Rectal smooth muscle tissue (tissue), 1 donor: ENCODE data around the gene GMEB2.
A peak's percentile ranks its signal among the peaks of the same experiment; 100 is the strongest.
"Not testable (repeated sequence)": the region's sequence is repeated elsewhere in the genome, so short reads cannot be mapped to it uniquely, and the experiment has no call there.

Experiments
- H3K27ac ChIP-seq: one replicate; pipeline ENCODE4 v1.7.0; 2013; ENCODE audit warnings: low read depth, low read length, inconsistent platforms
- H3K27me3 ChIP-seq: one replicate; pipeline ENCODE4 v1.7.0; 2013; ENCODE audit warnings: low read length; ENCODE audit not compliant: control insufficient read depth, insufficient read depth
- H3K36me3 ChIP-seq: one replicate; pipeline ENCODE4 v1.7.0; 2013; ENCODE audit warnings: low read length; ENCODE audit not compliant: control insufficient read depth, insufficient read depth
- H3K4me1 ChIP-seq: one replicate; pipeline ENCODE4 v1.7.0; 2013; ENCODE audit warnings: low read length; ENCODE audit not compliant: control insufficient read depth, insufficient read depth
- H3K4me3 ChIP-seq: one replicate; pipeline ENCODE4 v1.7.0; 2013; ENCODE audit warnings: low read length
- H3K9ac ChIP-seq: one replicate; pipeline ENCODE4 v1.7.0; 2013; ENCODE audit warnings: low read length

GMEB2 gene

GRCh38 chr20:63653974-63654668 is 27.2 kb upstream of the GMEB2 start:
- Histone ChIP-seq H3K36me3 (no peaks in the 10 kb centered on the region), H3K27ac (peak overlapping the region; percentile 79), H3K4me3 (peak overlapping the region; percentile 55), H3K9ac (no peak overlapping the region), H3K4me1 (peaks cover 14% of the 10 kb centered on the region), H3K27me3 (peaks cover 2% of the 10 kb centered on the region)

GRCh38 chr20:63653041-63653973 is 26.4 kb upstream of the GMEB2 start, which contains the start of gene STMN3:
STMN3 (minus strand) TSS chr20:63653424; CDS start chr20:63653345, 79 bp downstream.
- Histone ChIP-seq H3K9ac (no peak within 1 kb of the TSS), H3K4me3 (peak within 1 kb of the TSS; percentile 68), H3K36me3 (no peaks in the 10 kb centered on the region), H3K27ac (peak within 1 kb of the TSS; percentile 79), H3K4me1 (peaks cover 11% of the 10 kb centered on the region), H3K27me3 (peaks cover 2% of the 10 kb centered on the region)

GRCh38 chr20:63652192-63652980 is 25.5 kb upstream of the GMEB2 start:
- peak overlapping the region; percentile 68 for H3K4me3 ChIP-seq
- no peak overlapping the region for H3K9ac ChIP-seq
- peaks cover 2% of the 10 kb centered on the region for H3K27me3 ChIP-seq
- H3K4me1 ChIP-seq: peaks cover 9% of the 10 kb centered on the region
- H3K36me3 ChIP-seq: no peaks in the 10 kb centered on the region
- no peak overlapping the region for H3K27ac ChIP-seq

GRCh38 chr20:63651942-63652191 is 25.0 kb upstream of the GMEB2 start:
- H3K36me3 ChIP-seq: no peaks in the 10 kb centered on the region
- H3K9ac ChIP-seq: no peak overlapping the region
- H3K27me3 ChIP-seq: peaks cover 2% of the 10 kb centered on the region
- peak overlapping the region; percentile 68 for H3K4me3 ChIP-seq
- H3K4me1 ChIP-seq: peaks cover 4% of the 10 kb centered on the region
- no peak overlapping the region for H3K27ac ChIP-seq

GRCh38 chr20:63650486-63650885 is 23.6 kb upstream of the GMEB2 start:
- H3K4me1 ChIP-seq, H3K4me3 ChIP-seq, H3K36me3 ChIP-seq, H3K27ac ChIP-seq, H3K9ac ChIP-seq, H3K27me3 ChIP-seq: not testable (repeated sequence)

GRCh38 chr20:63648895-63649589 is 22.1 kb upstream of the GMEB2 start:
- no peak overlapping the region for H3K27ac ChIP-seq

GRCh38 chr20:63648190-63648589 is 21.3 kb upstream of the GMEB2 start:
- Histone ChIP-seq H3K27ac (no peak overlapping the region), H3K4me1 (no peaks in the 10 kb centered on the region), H3K9ac (no peak overlapping the region), H3K27me3 (no peaks in the 10 kb centered on the region), H3K4me3 (no peak overlapping the region), H3K36me3 (no peaks in the 10 kb centered on the region)

More at GRCh38 chr20:63648895-63649589, 22.1 kb upstream of the GMEB2 start:
- Histone ChIP-seq H3K9ac (no peak overlapping the region), H3K4me3 (no peak overlapping the region), H3K27me3 (no peaks in the 10 kb centered on the region), H3K4me1 (peaks cover under 1% of the 10 kb centered on the region), H3K36me3 (no peaks in the 10 kb centered on the region)

- Histone ChIP-seq H3K4me1 (no peaks in the 10 kb centered on the region), H3K27me3 (no peaks in the 10 kb centered on the region), H3K9ac (no peak overlapping the region), H3K36me3 (no peaks in the 10 kb centered on the region), H3K27ac (no peak overlapping the region), H3K4me3 (no peak overlapping the region)
Observed at GRCh38 chr20:63645218-63645617, 18.3 kb upstream of the GMEB2 start.

GRCh38 chr20:63643946-63644345 is 17.0 kb upstream of the GMEB2 start:
- Histone ChIP-seq H3K4me1 (no peaks in the 10 kb centered on the region), H3K9ac (no peak overlapping the region), H3K4me3 (no peak overlapping the region), H3K36me3 (no peaks in the 10 kb centered on the region), H3K27ac (no peak overlapping the region), H3K27me3 (no peaks in the 10 kb centered on the region)

GRCh38 chr20:63643499-63643898 is 16.6 kb upstream of the GMEB2 start:
- H3K27me3 ChIP-seq: no peaks in the 10 kb centered on the region
- no peak overlapping the region for H3K4me3 ChIP-seq
- H3K36me3 ChIP-seq: no peaks in the 10 kb centered on the region
- H3K27ac ChIP-seq: no peak overlapping the region
- no peaks in the 10 kb centered on the region for H3K4me1 ChIP-seq
- H3K9ac ChIP-seq: no peak overlapping the region

GRCh38 chr20:63642527-63643247 is 15.8 kb upstream of the GMEB2 start:
- Histone ChIP-seq H3K27ac (no peak overlapping the region), H3K4me1 (no peaks in the 10 kb centered on the region), H3K27me3 (no peaks in the 10 kb centered on the region), H3K36me3 (no peaks in the 10 kb centered on the region), H3K9ac (no peak overlapping the region), H3K4me3 (peak overlapping the region; percentile 57)
